GM18909 (cell line): ENCODE measurements around the gene ZNF787.

Experiments
- ATAC-seq: cut with Tn5 transposase; IDR thresholded peaks from one replicate; pipeline ENCODE4 v1.9.1; 2021; ENCODE audit warnings: mild to moderate bottlenecking; ENCODE audit not compliant: unreplicated experiment, poor library complexity

ZNF787 gene

DNA sequence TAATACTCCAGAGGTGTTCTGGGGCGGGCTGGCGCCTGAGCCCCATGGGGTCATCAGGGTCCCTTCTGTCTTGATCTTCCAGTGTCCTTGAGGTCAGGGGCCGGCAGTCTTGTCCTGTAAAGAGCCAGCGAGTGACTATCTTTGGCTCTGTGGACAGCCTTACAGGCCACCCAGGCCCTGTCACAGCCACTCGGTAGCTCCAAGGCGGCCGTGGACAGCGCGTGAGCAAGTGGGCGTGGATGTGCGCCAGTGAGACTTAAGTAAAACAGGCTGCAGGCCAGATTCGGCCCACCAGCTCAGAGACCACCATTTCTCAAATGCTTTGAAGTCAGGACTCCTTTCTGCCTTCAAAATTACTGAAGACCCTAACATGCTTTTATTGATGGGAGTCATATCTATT lies 23.7 kb upstream of the ZNF787 start:
- ATAC-seq = no peak

DNA sequence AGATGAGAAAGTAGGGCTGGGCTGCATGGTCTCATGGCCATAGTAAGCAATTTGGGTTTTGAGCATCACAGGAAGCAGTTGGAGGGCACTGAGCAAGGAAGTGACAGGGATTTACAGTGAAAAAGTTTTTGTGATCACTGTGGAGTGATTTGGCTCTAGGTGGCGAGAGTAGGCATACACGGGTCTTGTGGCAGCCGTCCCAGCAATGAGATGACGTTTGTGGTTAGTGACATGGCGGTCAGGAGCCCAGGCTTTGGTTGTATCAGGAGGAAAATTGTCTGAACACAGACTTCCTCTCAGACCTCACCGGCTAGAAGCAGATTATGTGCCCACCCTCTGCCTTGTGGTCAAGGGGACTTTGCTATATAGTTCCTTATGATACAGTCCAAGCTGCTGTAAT lies 23.3 kb upstream of the ZNF787 start:
- ATAC-seq = no peak

DNA sequence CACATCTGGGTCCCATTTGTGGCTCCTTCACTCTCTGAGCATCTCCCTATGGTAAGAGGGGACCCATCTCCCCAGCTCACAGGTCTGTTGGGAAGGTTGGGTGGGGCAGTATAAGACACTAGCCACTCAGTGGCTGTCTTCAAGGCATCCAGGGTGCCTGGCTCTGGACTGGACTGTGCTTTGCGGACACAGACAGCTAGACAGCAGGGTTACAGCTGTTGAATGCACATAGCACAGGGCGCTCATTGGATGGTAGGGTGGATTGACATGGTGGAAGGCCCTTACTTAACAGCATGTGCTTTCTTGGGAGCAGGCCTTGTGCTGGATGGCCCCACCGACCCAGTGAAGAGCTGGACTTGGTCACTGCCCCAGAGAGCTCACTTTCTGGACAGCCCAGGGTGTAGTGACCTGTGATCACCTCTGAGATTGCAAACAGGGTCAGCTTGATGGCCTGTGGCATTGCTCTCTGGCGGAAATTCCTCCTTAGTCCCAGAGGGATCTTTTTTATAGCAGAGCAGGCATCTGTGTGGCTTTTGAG lies 21.9 kb upstream of the ZNF787 start:
- ATAC-seq = no peak

DNA sequence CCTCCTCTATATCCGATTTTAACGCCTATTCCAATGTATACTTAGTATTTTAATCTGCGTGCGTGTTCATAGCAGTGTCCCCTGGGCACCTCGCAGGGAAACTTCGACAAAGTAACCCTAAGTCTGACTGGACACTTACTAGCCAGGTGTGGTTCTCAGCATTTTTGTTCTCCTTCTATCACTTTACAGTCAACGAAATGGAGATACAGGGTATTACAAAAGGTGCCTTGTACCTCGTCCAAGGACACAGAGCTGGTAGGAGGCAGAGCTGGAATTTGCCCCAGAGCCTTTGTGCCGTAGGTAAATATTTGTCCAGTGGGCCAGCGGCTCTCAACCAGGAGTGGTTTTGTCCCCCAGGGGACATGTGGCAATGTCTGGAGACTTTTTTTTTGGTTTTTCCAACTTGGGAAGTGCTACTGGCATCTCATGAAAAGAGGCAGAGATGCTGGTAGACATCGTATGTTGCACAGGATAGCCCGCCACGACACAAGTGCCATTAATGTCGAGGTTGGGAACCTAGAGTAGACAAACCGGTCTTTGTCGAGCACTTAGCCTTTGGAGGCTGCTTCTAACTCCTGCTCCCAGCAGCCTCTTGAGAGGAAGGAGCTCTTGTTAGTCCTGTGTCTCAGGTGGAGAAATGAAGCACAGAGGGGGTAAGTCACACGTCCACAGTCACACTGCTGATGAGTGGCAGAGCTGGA lies 21.1 kb upstream of the ZNF787 start:
- no peak for ATAC-seq

DNA sequence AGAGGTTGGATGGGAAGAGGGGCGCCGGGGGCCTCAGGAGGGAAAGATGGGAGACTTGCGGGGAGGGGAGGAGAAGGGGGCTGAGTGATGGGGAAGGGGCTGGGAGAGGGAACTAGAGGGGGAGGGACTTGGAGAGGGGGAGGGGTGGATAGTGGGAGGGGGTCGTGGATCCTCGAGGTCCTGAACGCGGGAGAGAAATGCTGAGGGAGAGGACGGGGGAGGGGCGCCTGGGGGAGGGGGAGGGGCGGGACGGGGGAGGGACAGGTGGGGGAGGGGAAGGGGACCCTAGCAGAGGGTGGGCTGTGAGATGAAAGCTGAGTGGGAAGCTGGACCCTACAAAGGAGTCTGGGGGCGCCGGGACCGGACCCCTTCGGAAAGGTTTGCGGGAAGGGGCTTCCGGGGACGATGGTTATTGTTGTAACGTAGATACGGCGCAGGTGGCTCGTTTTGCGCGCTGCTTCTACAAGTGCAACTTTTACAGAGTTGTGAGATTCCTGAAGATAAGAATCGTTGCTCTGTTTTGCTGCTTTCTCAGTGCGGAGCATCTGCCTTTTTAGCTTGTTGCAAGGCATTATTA lies 20.4 kb upstream of the ZNF787 start:
- no peak for ATAC-seq

DNA sequence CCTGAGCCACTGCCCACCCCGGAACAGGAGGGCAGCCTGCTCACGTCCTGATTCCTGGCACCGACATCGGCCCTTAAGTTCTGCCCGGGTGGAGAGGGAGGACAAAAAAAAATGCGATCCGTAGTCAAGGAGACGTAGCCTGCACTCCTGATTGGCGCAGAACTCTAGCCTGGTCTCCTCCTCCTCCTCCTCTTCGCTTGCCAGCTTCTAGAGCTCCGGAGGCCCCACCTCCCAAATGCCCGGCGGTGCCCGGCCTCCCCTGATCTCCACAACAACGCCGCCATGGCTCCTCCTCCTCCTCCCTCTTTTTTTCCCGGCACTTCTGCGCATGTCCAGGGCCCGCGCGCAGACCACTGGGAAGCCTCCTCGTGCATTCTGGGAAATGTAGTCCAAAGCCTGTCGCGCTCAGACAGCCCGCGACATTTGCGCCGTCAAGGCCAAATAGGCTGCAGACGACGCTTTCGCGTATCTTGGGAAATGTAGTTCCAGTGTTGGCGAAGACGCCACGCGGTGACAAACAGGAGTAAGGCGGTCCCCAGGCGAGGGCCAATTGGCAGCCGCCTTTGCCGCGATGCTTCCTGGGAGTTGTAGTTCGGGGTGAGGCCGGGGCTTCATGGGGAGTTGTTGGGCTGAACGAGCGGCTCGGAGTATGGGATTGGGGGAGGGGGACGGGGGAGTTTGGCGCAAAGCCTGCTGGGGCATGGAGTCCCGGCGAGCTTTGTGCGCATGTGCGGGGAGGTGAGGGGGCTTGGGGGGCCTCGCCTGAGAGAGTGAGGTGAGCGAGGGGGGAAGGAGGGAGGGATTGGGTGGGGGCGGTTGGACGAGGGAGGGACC lies 19.7 kb upstream of the ZNF787 start, which contains the start of gene ZNF444:
Gene ZNF444 (plus strand): TSS at position 705 of the 834 bp plus-strand sequence. CDS start 5,625 bp downstream, outside the sequence.
- peak; percentile 91 for ATAC-seq

DNA sequence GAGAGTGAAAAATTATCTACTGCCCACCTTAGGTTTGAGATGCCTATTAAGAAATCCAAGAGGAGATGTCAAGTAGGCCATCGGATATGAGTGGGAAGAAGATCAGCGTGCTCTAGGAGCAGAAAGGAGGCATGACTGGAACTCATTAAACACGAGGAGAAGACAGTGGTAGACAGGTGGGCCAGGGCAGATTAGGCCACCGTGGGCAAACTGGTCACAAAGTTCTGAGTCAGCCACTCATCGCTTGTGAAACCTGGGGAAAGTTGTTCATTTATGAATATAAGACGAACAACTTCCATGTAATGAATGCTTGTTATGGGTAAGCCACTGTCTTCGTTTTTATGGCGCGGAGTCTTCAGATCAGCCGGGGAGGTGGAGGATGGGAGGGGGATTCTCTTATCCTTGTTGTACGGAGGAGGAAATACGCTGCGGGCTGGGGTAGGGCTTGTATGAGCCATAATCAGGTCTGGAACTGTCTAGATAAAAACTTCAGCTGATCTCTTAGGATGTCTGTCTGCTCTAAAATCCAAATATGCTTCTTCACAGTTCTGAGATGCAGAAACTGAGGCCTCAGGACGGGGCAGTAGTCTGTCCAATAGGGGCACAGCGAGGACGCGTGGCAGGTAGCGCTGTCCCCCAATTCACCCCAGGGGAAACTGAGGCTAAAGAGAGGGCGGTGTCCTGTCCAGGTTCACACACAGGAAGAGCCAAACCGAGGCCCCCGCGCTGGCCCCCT lies 18.9 kb upstream of the ZNF787 start:
- no peak for ATAC-seq

DNA sequence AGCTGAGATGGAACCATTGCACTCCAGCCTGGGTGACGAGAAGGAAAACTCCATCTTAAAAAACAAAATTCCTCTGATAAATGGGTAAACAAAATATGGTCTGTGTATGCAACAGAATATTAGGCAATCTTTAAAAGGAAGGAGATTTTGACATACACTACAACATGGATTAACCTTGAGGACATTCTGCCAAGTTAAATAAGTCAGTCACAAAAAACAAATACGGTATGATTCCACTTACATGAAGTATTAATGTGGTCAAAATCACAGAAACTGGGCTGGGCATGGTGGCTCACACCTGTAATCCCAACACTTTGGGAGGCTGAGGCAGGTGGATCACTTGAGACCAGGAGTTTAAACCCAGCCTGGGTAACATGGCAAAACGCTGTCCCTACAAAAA lies 17.0 kb upstream of the ZNF787 start:
- ATAC-seq = no peak

DNA sequence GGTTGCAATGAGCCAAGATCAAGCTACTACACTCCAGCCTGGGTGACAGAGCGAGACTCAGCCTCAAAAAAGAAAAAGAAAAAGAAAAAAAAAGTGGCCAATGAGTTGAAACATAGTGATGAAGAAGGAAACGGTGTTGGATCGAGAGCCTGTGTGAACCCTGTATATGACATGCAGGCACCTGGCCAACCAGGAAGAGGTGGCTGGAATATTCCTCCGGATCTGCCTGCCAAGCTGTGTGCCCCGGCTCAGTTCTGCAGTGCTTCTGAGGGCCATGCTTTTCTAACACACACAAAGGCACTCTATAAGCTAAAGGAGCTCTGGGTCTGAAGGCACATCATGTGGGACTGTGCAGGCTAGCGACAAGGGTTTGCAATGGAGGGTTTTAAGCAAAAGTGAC lies 16.3 kb upstream of the ZNF787 start:
- ATAC-seq = no peak

DNA sequence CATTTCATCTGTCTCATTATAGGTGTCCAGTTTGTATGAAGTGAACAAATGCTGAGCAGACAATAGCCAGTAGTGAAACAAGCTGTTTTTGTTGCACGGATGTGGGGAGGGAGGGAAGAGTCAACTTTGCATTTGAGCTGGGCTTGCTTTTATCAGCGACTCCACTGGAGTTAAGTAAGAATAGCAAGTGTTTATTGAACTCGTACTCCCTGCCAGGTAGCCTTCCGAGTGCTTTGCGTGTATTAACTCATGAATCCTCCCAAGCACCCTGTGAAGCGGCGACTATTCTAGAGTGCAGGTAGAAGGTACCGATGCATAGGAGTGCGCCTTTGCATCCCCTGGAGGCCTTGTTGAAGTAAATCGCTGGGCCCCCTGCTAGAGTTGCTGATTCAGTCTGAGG lies 15.3 kb upstream of the ZNF787 start:
- ATAC-seq = no peak

DNA sequence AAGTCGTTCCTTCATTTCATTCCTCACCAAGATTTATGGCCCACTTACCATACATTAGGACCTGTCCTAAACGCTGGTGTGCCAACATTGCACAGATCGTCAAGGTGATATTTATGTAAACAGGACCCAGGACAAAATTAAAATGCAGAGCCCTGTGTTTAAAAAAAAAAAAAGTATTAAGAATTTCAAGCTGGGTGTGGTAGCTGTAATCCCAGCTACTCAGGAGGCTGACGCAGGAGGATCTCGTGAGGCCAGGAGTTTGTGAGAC lies 13.5 kb upstream of the ZNF787 start:
- no peak for ATAC-seq

DNA sequence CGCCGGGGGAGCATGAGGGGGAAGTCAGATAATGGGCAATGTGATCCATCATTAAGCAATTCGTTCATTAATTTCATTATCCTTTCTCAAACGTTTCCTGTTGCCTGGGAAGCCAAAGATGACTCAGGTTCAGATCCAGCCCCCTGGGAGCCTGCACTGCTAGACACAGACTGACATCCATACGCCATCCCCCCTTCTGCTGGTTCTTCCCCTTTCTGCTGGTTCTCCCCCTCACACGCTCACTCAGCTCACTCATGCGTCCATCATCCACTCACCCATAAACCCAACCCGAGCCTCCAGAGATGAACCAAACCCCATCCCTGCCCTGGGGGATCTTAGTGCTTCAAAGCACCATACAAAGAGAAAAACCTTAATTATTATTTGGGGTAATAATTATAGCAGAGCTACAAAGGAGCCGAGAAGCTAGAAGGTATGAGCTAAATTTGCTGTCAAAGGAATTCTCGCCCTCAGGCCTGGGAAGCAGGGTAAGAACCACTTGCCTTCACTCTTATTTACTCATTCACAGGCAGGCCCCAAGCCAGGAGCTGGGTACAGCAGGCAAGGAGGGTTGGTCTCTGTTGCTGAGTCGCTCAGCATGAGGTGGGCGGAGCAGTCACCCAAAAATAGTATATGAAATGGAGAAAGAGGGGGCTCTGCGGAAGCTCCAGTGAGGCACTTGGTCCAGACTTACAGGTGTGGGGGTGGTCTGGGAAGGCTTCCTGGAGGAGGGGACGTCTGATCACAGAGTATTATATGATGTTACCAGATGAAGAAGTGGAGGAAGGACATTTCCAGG lies 13.0 kb upstream of the ZNF787 start:
- ATAC-seq = peak; percentile 72

DNA sequence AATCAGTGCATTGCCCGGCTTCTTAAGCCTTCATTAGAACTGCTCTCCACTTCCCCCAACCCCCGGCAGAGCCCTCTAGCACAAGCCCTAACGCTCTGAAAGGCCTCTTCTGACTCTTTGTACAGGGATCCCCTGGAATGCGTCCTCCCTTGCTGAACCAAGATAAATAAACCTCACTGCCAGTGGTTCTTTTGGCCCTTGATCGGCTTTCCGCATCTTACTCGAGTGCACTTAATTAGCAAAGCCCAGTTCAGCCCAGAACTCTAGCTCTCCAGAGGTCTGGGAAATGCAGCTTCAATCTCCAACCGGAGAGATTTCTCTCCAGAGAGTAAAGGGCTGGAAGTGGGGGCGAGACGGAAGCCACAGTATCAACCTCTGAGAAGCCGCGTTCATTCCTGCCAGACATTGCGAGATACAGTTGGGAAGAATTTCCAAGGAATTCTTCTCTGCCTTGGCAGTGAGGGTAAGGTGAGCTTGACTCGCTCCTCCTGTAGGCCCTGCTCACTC lies 11.3 kb upstream of the ZNF787 start:
- ATAC-seq = no peak

DNA sequence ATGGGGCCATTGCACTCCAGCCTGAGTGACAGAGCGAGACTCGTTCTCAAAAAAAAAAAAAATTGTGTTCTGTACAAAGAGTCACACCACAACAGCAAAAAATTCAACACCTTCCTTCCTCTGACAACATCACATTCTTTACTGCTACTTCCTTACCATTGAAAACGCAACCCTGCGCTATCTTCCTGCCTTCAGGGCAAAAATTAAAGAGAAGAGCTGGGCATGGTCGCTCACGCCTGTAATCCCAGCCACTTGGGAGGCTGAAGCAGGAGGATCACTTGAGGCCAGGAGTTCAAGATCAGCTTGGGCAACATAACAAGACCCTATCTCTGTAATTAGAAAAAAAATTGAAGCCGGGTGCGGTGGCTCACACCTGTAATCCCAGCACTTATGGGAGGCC lies 10.6 kb upstream of the ZNF787 start:
- no peak for ATAC-seq

DNA sequence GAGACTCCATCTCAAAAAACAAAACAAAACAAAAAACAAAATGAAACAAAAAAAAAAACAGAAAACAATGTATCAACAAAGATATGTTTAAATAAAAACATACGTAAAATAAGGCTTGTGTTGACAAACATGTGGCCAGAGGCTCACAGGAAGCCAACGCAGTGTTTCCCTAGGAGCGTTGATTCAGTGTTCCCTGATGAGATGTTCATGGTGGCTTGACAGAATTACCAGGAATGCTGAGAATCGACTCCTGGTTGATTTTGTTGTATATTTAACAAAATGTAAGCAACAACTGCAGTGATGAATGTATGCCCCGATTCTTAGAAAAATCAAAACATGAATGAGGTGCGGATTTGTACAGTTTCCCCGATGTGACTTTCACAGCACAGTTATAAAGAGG lies 8.9 kb upstream of the ZNF787 start:
- ATAC-seq = no peak

DNA sequence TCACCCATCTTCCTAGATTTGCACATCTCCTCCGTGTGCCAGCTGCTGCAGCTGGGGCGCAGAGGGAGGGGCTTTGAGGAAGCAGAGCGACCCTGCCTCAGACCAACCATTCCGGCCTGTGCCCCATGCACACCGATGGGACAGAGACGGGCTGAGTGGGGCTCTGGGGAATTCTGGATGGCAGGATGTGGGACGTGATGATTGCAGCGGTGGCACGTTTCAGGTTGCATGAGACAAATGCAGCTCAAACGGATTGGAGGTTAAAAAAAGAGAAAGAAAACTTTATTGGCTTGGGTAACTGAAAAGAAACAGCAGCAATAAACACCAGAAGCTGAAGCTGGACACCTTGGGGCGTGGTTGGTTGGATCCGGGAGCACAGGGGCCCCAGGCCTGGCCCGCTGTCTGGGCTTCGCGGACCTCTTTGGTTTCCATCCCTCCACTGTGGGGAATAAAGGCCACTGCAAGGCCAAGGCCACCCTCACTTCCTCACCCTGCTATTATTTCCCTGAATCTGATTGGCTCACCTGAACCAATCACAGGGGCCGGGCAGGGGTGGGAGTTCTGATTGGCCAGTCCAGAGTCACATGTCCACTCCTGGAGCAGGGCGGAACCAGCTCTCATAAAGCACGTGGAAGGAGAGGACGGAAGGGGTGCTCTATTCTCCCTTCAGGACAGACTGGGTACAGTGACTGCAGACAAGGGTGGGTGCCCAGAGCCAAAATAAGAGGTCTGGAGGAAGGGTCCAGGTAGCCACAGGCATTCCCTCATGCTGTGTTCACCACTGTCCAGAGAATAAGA lies 6.1 kb upstream of the ZNF787 start:
- no peak for ATAC-seq

DNA sequence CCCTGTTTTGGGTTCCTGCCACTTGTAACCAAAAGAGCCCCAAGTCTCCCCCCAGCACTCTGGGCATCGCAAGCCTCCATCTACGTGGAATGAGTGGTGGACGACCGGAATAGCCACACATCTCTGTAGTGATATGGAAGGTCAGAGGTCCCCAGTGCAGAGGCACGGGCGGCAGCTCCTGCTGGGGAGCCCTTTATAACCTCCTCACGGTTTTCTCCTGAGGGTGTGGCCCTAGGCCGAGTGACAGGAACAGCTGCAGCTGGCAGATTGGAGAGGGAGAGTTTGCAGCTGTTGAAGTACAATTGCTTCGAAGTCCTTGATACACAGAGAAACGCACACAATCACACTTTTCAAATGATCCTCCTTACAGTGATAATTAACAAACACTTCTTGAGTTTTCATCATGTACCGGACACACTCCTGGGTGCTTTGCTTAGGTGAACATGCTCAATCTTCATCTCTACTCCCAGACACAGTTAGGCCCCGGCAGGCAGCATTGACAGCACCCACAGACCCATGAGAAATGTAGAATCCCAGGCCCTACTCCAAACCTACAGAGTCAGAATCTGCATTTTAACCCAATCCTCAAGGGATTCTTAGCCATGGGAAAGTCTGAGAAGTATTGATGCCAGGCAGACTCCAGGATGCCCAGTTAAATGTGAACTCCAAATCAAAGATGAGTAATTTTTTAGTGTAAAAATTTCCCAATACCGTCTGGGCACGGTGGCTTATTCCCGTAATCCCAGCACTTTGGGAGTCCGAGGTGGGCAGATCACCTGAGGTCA lies 4.9 kb upstream of the ZNF787 start:
- no peak for ATAC-seq

DNA sequence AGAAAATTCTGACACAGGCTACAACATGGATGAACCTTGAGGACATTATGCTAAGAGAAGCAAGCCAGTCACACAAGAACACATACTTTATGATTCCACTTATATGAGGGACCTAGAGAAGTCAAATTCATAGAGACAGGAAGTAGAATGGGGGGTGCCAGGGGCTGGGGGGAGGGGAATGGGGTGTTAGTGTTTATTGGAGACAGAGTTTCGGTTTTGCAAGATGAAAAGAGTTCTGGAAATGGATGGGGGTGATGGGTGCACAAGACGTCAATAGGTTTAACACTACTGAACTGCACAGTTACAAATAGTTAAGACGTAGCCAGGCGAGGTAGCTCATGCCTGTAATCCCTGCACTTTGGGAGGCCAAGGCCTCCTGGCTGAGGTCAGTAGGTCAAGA lies 3.5 kb upstream of the ZNF787 start:
- ATAC-seq = no peak
